ENCODE results near the gene STK11IP.

The STK11IP gene

DNA sequence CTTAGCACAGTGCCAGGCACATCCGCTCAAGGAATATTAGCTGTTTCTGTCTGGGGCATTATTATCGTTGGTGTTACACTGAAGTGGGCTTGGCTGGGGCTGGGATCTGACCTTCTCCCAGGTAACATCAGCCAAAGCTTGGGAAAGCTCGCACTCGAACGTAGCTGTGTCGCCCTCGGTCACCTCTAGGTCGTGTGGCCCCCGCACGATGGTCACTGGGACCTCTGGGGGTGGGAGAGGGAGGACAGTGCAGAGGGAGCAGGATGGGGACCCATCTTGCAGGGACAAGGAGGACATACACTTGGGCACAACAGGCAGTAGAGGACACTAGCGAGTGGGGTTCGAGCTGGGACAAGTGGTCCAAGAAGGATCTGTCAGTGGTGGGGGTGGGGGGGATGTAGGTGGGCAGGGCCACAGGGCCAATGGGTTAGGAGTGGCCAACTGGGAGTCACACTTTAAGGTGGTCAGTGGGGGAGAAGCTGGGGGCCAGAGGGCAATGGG, 44.1 kb upstream of the STK11IP start:
- no peak for DNase-seq (ENCODE audit: low spot score)
- TF ChIP-seq, protein P1, sequence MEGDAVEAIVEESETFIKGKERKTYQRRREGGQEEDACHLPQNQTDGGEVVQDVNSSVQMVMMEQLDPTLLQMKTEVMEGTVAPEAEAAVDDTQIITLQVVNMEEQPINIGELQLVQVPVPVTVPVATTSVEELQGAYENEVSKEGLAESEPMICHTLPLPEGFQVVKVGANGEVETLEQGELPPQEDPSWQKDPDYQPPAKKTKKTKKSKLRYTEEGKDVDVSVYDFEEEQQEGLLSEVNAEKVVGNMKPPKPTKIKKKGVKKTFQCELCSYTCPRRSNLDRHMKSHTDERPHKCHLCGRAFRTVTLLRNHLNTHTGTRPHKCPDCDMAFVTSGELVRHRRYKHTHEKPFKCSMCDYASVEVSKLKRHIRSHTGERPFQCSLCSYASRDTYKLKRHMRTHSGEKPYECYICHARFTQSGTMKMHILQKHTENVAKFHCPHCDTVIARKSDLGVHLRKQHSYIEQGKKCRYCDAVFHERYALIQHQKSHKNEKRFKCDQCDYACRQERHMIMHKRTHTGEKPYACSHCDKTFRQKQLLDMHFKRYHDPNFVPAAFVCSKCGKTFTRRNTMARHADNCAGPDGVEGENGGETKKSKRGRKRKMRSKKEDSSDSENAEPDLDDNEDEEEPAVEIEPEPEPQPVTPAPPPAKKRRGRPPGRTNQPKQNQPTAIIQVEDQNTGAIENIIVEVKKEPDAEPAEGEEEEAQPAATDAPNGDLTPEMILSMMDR (IDR thresholded peaks at IDR 0.05; ENCODE audit: extremely low read depth, missing control alignments) = no peak

DNA sequence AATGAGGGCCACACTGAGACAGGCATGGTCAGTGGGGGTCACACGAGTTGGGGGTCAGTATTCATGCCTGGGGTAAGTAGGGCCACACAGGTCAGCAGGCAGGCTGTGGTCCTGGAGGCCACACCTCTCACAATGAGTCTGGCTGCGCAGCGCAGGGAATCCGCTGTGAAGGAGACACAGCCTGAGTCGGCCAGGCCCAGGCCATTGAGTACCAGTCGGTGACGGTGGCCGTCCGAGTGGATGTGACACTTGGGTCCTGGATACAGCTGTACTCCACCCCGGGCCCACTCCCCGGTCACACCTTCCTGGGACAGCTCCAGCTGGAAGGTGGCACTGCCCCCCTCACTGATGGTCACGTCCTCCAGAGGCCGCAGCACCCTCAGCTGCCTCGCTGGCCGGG, 43.3 kb upstream of the STK11IP start:
- no peak for DNase-seq (ENCODE audit: low spot score)
- TF ChIP-seq, protein P1 (IDR thresholded peaks at IDR 0.05; ENCODE audit: extremely low read depth, missing control alignments) = no peak

DNA sequence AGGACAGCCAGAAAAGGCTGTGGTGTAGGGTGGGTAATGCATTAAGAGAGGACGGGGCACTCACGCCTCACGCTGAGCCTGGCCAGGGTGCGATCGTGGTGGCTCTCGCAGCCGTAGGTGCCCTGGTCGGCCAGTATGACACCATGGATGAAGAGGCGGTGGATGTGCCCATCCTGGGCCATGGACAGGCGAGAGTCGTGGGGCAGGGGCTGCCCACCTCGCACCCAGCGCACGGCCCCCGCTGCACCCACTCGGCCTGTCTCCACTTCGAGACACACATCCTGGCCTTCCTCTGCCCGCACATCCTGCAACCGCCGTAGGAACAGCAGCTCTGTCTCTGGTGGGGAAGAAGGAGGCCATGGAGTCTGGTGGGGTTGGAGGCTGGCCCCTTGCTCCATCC, 41.7 kb upstream of the STK11IP start:
- no peak for DNase-seq (ENCODE audit: low spot score)
- TF ChIP-seq, protein P1 (IDR thresholded peaks at IDR 0.05; ENCODE audit: extremely low read depth, missing control alignments) = no peak

DNA sequence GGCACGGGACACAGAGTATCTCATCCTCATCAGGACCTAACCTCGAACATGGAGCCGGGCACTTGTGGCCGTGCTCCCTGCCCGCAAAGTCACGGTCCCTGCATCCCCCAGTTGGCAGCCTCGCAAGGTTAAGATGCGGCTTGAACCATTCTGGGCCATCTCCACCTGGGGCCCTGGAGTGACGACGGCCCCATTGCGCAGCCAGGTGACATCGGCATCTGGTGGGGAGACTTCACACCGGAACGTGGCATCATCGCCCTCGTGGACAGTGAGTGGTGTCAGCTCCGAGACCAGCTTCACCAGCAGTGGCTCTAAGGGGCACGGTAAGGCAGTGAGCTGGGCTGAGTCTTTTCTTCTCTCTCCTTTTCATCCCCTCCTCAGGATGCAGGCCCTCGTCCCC, 41.2 kb upstream of the STK11IP start:
- TF ChIP-seq, protein P1 (IDR thresholded peaks at IDR 0.05; ENCODE audit: extremely low read depth, missing control alignments) = no peak
- DNase-seq (ENCODE audit: low spot score) = no peak

DNA sequence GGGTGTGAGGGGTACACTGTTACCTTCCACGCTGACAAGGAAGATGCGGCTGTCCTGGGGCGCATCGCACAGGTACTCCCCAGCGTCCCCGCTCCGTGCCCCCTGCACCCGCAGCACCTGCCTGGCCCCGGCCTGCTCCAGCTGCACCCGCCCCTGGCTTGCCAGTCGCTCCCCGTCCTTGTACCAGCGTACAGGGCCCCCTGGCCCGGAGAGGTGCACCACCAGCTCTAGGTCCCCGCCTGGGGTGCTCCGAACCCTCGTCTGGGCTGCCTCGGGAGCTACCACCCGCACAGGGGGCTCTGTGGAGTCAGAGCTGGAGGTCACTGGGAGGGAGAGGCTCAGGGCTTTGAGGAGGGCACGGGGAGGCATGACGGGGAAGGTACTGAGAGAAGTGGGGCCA, 40.3 kb upstream of the STK11IP start:
- DNase-seq (ENCODE audit: low spot score) = no peak
- TF ChIP-seq, protein P1 (IDR thresholded peaks at IDR 0.05; ENCODE audit: extremely low read depth, missing control alignments) = no peak

DNA sequence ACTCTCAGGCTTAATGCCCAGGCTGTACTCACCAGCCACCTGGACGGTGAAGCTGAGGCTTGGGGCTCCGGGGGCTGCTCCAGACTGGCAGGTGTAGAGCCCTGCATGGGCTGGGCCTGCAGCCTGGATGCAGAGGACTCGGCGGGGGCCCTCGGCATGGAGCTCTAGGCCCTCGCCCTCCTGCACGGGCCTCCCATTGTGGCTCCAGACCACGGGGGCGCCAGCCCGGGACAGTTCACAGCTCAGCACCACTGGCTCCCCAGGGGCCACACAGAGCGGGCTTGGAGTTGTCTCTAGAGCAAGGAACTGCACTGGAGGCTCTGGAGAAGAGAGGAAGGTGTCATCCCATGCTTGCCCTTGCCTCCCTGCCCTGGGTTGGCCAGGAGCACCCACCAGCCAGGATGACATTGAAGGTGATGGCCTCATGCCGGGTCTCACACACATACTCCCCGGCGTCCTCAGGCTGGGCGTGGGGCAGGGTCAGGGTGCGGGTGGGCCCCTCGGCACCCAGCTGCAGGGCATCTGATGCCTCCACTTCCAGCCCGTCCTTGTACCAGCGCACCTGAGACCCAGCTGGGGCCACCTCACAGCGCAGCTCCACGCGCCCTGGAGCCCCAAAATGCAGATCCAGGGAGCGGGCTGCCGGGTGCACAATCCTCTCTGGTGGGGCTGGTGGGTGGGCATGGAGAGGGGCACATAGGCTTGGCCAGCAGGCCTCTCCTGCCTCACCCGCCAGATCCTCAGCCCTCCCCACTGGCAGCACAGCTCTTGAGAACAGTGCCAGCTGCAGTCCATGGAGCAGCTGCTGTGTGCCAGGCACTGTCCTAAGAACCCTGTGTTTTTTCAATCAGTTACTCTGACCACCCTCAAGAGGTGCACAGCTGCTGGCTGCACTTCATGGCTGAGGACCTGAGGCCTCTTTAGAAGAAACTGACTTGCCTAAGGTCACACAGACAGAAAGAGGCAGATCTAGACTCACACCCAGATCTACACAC, 39.6 kb upstream of the STK11IP start:
- TF ChIP-seq, protein P1 (IDR thresholded peaks at IDR 0.05; ENCODE audit: extremely low read depth, missing control alignments) = no peak
- DNase-seq (ENCODE audit: low spot score) = no peak

DNA sequence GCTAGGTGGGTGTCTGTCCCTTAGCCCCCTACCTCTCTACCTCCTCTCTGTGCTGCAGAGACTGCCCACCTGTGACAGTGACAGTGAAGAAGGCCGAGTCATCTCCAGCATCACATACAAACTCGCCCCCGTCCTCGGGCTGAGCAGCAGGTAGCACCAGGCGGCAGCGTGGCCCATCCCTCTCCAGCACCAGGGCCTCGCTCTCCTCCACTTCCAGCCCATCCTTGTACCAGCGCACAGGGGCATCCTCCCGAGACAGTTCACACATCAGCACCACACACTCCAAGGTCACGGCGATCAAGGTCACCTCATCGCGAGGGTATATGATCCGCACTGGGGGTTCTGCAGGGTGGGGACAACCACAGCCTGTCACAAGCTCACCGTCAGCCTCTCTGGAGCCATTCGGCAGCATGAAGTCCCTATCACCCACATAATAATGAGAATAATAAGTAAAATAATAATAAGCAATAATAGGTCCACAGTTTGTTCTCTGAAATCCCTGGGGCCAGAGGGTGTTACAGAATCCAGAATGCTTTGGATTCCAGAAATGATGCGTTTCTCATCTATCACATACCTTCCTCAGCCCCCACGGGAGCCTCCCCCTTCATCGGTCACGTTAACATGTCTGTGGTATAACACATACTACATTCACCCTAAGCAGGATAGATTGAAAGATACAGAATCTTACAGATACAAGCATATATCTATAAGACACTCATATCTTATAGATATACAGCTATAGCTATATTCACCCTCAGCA, 38.3 kb upstream of the STK11IP start:
- TF ChIP-seq, protein P1 (IDR thresholded peaks at IDR 0.05; ENCODE audit: extremely low read depth, missing control alignments) = no peak
- no peak for DNase-seq (ENCODE audit: low spot score)

All from GM20000 (cell line).